HT-29 (cell line): ENCODE results near the gene LINGO1. TPM values are rescaled to one million over a fixed set of nuclear protein-coding genes. Genes with fewer than 3 reads are reported as not detected.

Experiments
- DNase-seq: peaks from one replicate; pipeline ENCODE4 v3.0.0-alpha.2; 2015; ENCODE audit warnings: low spot score
- total RNA-seq: library from RNA; depleted of rRNA; stranded (reverse); fragments of >200 nt; shearing (Covaris generic); gene quantifications from 2 replicates; pipeline ENCODE4 v1.2.3, GENCODE V29; 2014; rRNA removed

The LINGO1 gene, protein sequence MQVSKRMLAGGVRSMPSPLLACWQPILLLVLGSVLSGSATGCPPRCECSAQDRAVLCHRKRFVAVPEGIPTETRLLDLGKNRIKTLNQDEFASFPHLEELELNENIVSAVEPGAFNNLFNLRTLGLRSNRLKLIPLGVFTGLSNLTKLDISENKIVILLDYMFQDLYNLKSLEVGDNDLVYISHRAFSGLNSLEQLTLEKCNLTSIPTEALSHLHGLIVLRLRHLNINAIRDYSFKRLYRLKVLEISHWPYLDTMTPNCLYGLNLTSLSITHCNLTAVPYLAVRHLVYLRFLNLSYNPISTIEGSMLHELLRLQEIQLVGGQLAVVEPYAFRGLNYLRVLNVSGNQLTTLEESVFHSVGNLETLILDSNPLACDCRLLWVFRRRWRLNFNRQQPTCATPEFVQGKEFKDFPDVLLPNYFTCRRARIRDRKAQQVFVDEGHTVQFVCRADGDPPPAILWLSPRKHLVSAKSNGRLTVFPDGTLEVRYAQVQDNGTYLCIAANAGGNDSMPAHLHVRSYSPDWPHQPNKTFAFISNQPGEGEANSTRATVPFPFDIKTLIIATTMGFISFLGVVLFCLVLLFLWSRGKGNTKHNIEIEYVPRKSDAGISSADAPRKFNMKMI
- 0.16 and 0.31 TPM in 2 replicates for total RNA-seq

- no peak for DNase-seq
Measured at GRCh38 chr15:77632534-77633133, at the start of gene LINGO1. TSS of gene LINGO1 (minus strand) at chr15:77632912. CDS start at chr15:77632315, 597 bp downstream.

DNA sequence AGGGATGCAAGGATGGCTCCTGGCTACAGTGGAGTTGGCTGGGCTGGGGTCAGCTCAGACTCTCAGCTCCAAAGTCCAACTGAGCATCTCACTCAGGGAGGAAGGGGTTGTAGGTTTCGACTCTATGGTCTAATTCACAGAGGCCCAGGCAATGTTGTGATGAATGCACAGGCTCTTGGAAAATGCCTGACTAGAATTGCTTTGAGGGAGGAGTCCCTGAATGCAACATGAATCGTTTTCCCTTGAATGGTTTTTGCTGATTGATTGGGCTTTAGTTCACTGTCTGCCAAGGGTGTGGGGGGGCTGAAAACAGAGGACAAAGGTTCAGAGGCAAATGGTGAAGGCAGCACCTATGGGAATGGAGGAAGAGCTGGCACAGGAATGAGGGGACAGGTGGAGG, 48.6 kb upstream of the LINGO1 start:
- no peak for DNase-seq

- no peak for DNase-seq
Measured at GRCh38 chr15:77676569-77677375, 44.1 kb upstream of the LINGO1 start.

- no peak for DNase-seq
Measured at GRCh38 chr15:77675806-77676415, 43.2 kb upstream of the LINGO1 start.

- no peak for DNase-seq
Measured at GRCh38 chr15:77674327-77674726, 41.6 kb upstream of the LINGO1 start.

DNA sequence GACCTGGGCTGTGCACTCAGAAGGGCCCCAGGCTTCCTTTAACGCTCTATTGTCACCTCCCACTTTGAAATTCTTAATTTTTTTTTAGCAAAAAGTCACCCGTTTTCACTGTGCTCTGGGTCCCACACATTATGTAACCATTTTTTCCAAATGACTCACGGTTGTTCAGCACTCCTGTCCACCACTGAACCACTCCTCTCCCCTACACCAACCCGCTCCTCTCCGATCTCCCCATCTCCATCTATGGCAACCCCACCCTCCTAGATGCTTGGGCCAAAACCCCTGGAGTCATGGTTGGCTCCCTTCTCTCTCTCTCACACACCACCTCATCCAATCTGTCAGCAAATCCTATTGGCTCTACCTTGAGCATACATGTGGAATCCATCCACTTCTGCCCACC, 41.2 kb upstream of the LINGO1 start:
- no peak for DNase-seq

DNA sequence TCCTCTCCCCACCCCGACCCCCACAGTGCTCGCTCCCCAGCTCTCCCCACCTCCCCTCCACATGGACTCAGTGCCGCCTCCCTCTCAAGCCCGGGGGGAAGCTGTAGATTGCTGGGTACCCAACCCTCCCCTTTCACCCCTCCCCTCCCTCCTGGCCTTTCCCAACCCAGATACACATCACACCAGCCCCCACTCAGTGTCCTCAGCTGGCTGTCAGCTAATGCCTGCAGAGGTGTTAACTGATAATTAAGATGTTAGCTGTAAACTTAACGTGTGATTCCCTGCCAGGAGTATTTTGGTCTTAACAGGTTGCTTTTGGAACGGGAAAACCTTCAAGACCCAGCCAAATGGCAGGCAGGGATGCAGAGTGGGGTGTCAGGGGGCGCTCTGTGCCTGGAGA, 39.4 kb upstream of the LINGO1 start:
- DNase-seq, result no peak

GRCh38 chr15:77671362-77672056, 38.8 kb upstream of the LINGO1 start:
- no peak for DNase-seq

DNA sequence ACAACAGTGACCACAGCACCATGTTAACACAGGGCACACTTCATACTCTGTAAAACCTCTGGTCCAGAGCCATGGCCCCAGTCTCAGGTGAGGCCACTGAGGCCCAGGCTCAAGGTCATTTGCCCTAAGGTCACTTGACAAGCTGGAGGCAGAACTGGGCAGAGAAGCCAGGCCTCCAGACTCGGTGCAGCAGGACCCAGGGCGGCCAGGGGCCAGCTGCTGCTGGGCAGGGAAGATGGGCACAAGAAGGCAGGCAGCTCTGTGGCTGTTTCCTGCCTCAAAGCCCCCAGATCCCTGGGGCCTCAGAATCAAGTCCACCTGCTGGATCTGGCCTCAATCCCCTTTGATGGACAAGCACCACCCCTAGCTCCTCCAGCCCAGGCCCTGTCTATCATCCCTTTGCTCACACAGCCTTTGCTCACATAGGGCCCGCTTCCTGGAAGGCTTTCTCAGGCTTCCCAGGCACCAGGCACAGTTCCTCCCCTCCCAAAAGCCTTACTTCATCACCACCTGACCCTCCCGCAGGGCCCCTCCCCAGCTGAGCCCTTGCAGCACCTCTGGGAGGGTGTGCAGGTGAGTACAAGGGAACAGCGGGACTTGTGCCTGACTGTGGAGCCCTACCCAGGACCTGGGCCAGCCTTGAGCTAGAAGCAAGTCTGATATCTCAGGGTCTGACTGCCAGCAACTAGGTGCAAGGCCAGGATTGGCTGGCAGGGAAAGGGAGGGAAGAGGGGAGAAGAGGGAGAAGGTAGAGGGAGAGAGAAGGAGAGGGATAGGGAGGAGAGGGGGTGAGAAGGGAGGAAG, 38.0 kb upstream of the LINGO1 start:
- DNase-seq, result no peak

GRCh38 chr15:77669896-77670295, 37.2 kb upstream of the LINGO1 start:
- DNase-seq, result no peak

- DNase-seq, result no peak
Measured at GRCh38 chr15:77667338-77668234, 34.9 kb upstream of the LINGO1 start.

GRCh38 chr15:77666296-77666660, 33.6 kb upstream of the LINGO1 start:
- no peak for DNase-seq

DNA sequence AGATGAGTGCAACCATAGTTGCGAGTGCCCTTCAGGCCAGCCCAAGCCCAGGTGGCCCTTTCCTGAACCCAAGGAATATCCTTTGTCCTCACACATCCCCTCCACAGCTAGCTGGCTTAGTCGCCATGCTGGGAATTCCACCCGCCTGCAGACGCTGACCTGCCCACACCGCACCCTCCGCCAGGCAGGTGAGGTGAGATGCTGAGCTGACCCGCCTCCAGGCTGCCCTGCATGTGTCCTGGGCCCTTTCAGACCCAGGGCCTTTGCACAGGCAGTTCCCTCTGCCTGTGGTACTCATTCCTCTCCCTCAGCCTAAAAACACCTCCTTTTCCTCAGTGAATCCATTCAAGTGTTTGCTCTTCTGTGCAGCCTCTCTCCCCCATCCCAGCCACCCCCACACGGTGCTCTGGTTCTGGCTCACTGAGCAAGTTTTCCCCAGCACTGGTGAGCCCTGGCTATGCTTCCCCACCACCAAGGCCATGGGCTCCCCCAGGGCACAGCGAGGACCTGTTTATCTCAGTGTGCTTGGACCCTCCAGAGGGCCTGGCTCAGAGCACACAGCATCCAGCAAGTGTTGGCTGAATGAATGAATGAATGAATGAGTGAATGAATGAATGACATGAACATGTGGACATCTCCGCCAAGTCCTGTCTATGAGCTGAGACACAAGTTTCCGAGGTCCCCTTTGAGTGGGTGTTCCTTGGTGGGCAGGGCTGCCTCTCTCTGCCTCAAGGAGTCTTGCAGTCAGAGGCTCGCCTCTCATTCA, 33.0 kb upstream of the LINGO1 start:
- no peak for DNase-seq

DNA sequence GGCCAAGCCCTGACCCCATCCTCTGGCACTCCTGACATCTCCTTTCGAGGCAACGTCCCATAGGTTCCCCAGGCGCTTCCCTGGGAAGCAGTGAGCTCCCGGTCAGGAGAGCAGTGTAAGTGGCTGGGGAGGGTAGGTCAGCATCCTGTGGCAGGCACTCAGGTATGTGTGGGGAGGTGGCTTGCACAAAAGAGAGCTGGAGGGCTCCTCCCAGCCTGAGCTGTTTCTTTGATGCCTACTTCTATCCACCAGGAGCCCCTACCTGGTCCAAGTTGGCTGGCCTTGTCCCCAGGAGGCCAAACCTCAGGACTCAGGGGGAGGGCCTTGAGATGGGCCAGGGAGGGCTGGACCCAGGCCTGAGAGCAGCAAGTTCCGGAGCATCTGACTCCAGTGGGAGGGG, 31.7 kb upstream of the LINGO1 start:
- DNase-seq, result no peak

- DNase-seq, result no peak
Measured at GRCh38 chr15:77663256-77663655, 30.5 kb upstream of the LINGO1 start.

DNA sequence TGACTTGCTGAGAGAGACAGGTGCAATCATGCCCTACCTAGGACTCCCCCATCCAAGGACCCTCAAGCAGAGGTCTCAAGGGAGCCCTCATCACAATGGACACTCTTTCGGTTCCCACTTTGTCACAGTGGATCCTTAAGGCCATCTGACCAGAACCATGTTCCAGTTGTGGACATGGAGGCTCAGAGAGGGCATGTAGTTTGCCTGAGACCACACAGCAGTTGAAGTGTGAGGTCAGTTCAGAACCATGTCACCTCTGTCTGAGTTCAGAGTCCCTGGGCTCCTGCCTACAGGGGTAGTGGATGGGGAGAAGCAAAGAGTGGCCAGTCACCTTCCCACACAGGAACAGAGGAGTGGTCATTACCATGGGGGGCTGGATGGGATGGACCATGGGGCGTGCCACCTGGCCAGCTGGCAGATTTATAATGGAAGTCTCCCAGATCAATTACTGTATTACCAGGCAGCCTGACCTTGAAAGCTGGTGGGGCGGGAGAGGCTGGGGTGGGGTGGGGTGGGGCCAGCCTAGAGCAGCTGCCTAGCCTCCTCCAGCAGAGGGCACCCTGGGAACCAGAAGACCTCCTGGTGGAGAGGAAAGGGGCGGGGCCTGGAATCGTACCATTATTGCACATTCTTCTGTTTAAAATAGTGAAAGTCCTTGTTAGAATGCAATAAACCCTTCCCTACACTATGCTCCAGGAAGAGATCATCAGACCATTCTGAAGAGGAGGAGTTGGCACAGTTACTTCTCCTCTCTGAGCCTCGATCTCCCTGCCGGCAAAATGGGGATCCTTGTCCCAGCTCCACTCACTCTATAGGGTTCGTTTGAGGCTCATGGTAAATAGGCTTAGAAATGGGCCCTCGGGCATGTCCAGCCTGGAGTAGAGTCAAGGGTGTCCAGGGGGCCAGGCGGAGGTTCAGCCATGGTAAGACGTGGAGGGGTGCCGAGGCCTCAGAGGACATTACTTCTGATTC, 26.9 kb upstream of the LINGO1 start:
- peak; percentile 80 for DNase-seq

GRCh38 chr15:77658304-77658703, 25.6 kb upstream of the LINGO1 start:
- no peak for DNase-seq
